ENCODE measurements around the gene ZFAND6.

ZFAND6 gene

GRCh38 chr15:80049046-80049445 lies 10.4 kb upstream of the ZFAND6 start:
- in situ Hi-C loops (cut with MboI; ENCODE audit: low sequenced_read_pairs): no loop called here

GRCh38 chr15:80052597-80053304 lies 6.7 kb upstream of the ZFAND6 start:
- in situ Hi-C loops (cut with MboI; ENCODE audit: low sequenced_read_pairs): no loop called here

- in situ Hi-C loops (cut with MboI; ENCODE audit: low sequenced_read_pairs): no loop called here
These were observed 3.5 kb upstream of the ZFAND6 start for GRCh38 chr15:80055933-80056332.

- in situ Hi-C loops (cut with MboI; ENCODE audit: low sequenced_read_pairs): no loop called here
These were observed 1.4 kb upstream of the ZFAND6 start for GRCh38 chr15:80058044-80058443.

GRCh38 chr15:80059786-80060355 lies 395 bp downstream of the ZFAND6 start:
- in situ Hi-C loops (cut with MboI; ENCODE audit: low sequenced_read_pairs): no loop called here

GRCh38 chr15:80060356-80061006 lies 1.0 kb downstream of the ZFAND6 start:
- in situ Hi-C loops (cut with MboI; ENCODE audit: low sequenced_read_pairs): no loop called here

- in situ Hi-C loops (cut with MboI; ENCODE audit: low sequenced_read_pairs): no loop called here
These were observed 2.1 kb downstream of the ZFAND6 start for GRCh38 chr15:80061582-80061981.

GRCh38 chr15:80066912-80067311 lies 7.4 kb downstream of the ZFAND6 start:
- in situ Hi-C loops (cut with MboI; ENCODE audit: low sequenced_read_pairs): no loop called here

GRCh38 chr15:80068578-80068977 lies 9.1 kb downstream of the ZFAND6 start:
- in situ Hi-C loops (cut with MboI; ENCODE audit: low sequenced_read_pairs): no loop called here

GRCh38 chr15:80070840-80071239 lies 11.4 kb downstream of the ZFAND6 start:
- in situ Hi-C loops (cut with MboI; ENCODE audit: low sequenced_read_pairs): no loop called here

- in situ Hi-C loops (cut with MboI; ENCODE audit: low sequenced_read_pairs): no loop called here
These were observed 12.2 kb downstream of the ZFAND6 start for GRCh38 chr15:80071652-80072051.

- in situ Hi-C loops (cut with MboI; ENCODE audit: low sequenced_read_pairs): no loop called here
These were observed 13.0 kb downstream of the ZFAND6 start for GRCh38 chr15:80072285-80072994.

- in situ Hi-C loops (cut with MboI; ENCODE audit: low sequenced_read_pairs): no loop called here
These were observed 13.7 kb downstream of the ZFAND6 start for GRCh38 chr15:80073197-80073596.

- in situ Hi-C loops (cut with MboI; ENCODE audit: low sequenced_read_pairs): no loop called here
These were observed 17.1 kb downstream of the ZFAND6 start for GRCh38 chr15:80076321-80077318.

- in situ Hi-C loops (cut with MboI; ENCODE audit: low sequenced_read_pairs): no loop called here
These were observed 21.9 kb downstream of the ZFAND6 start for GRCh38 chr15:80081390-80081789.

GRCh38 chr15:80087104-80087503 lies 27.6 kb downstream of the ZFAND6 start:
- in situ Hi-C loops (cut with MboI; ENCODE audit: low sequenced_read_pairs): no loop called here

- in situ Hi-C loops (cut with MboI; ENCODE audit: low sequenced_read_pairs): no loop called here
These were observed 30.6 kb downstream of the ZFAND6 start for GRCh38 chr15:80090041-80090440.

GRCh38 chr15:80090879-80091503 lies 31.5 kb downstream of the ZFAND6 start:
- in situ Hi-C loops (cut with MboI; ENCODE audit: low sequenced_read_pairs): no loop called here

GRCh38 chr15:80093854-80094418 lies 34.5 kb downstream of the ZFAND6 start:
- in situ Hi-C loops (cut with MboI; ENCODE audit: low sequenced_read_pairs): no loop called here

- in situ Hi-C loops (cut with MboI; ENCODE audit: low sequenced_read_pairs): no loop called here
These were observed 36.0 kb downstream of the ZFAND6 start for GRCh38 chr15:80095511-80095910.

Data from HL-60/S4 treated with phorbol 12-myristate 13-acetate at 8.2 ng/mL for 4 days and 3 days (cell line).